DND-41 (cell line): ENCODE data around the gene TBC1D2B.

Experiments
- ATAC-seq: fragments of 200-7000 bp; cut with Tn5 transposase; 3 replicates; pipeline ENCODE4 v1.9.1; 2021; ENCODE audit warnings: low read depth; ENCODE audit not compliant: insufficient read depth
- DNase-seq: peaks from one replicate; pipeline ENCODE4 v3.0.0-alpha.2; 2020
- H2AFZ ChIP-seq: 2 replicates; pipeline ENCODE4 v1.6.0; 2012; ENCODE audit warnings: low read depth, low read length
- H3K27ac ChIP-seq: 2 replicates; pipeline ENCODE4 v1.5.1; 2012; ENCODE audit warnings: low read length, inconsistent platforms
- H3K27me3 ChIP-seq: fragments of 200-600 bp; sonication (generic); 2 replicates; pipeline ENCODE4 v1.6.0; 2012; ENCODE audit warnings: low read length, mild to moderate bottlenecking, inconsistent platforms; ENCODE audit not compliant: insufficient read depth, poor library complexity
- H3K36me3 ChIP-seq: 2 replicates; pipeline ENCODE4 v1.5.1; 2012; ENCODE audit warnings: low read length, inconsistent platforms; ENCODE audit not compliant: insufficient read depth
- H3K4me1 ChIP-seq: 2 replicates; pipeline ENCODE4 v1.5.1; 2012; ENCODE audit warnings: mild to moderate bottlenecking, low read length; ENCODE audit not compliant: insufficient read depth
- H3K4me2 ChIP-seq: 2 replicates; pipeline ENCODE4 v1.6.0; 2012; ENCODE audit warnings: mild to moderate bottlenecking, moderate library complexity, low read length, inconsistent platforms; ENCODE audit not compliant: insufficient read depth
- H3K4me3 ChIP-seq, 2 experiments: fragments of 200-600 bp in 1 of 2; shearing (Covaris generic) in 1 of 2; 2 replicates each; pipeline ENCODE4 v1.5.1; 2012 to 2016; ENCODE audit warnings: inconsistent platforms in 2 of 2, low read length in 2 of 2, mild to moderate bottlenecking in 2 of 2, low read depth in 1 of 2, moderate library complexity in 1 of 2
- H3K79me2 ChIP-seq: 2 replicates; pipeline ENCODE4 v1.6.0; 2012; ENCODE audit warnings: low read length, inconsistent platforms; ENCODE audit not compliant: insufficient read depth
- H3K9ac ChIP-seq: 2 replicates; pipeline ENCODE4 v1.6.0; 2012; ENCODE audit warnings: low read depth, mild to moderate bottlenecking, inconsistent platforms, low read length, moderate library complexity
- H3K9me3 ChIP-seq: 2 replicates; pipeline ENCODE4 v1.5.1; 2012; ENCODE audit warnings: low read length, moderate library complexity, mild to moderate bottlenecking, inconsistent platforms; ENCODE audit not compliant: insufficient read depth, severe bottlenecking
- H4K20me1 ChIP-seq: 2 replicates; pipeline ENCODE4 v1.6.0; 2012; ENCODE audit warnings: low read length; ENCODE audit not compliant: insufficient read depth
- EZH2 ChIP-seq: IDR thresholded peaks from 3 replicates; pipeline ENCODE4 v1.6.1; 2012; ENCODE audit warnings: borderline replicate concordance, low read depth, mild to moderate bottlenecking, moderate library complexity, low read length, inconsistent platforms; ENCODE audit not compliant: severe bottlenecking
- TF ChIP-seq, protein P1 (sequence below): IDR thresholded peaks from 2 replicates; pipeline ENCODE4 v1.5.1; 2012; ENCODE audit warnings: borderline replicate concordance, low read length, moderate library complexity, mild to moderate bottlenecking; ENCODE audit not compliant: poor library complexity, severe bottlenecking; ENCODE audit errors: extremely low read depth

Gene TBC1D2B

GRCh38 chr15:78040653-78041244, 36.8 kb downstream of the TBC1D2B start:
- Histone ChIP-seq H3K79me2 (peaks cover 19% of the 10 kb centered on the region; the same call in 1 of the 2 replicates), H3K9ac (no peak overlapping the region), H3K4me2 (no peak overlapping the region), H3K36me3 (peaks cover 53% of the 10 kb centered on the region), H2AFZ (no peak overlapping the region), H3K9me3 (no peaks in the 10 kb centered on the region), H4K20me1 (peaks cover 3% of the 10 kb centered on the region), H3K27me3 (no peaks in the 10 kb centered on the region), H3K27ac (no peak overlapping the region), H3K4me3 (no peak overlapping the region), H3K4me1 (peaks cover 16% of the 10 kb centered on the region)
- TF ChIP-seq, protein P1, sequence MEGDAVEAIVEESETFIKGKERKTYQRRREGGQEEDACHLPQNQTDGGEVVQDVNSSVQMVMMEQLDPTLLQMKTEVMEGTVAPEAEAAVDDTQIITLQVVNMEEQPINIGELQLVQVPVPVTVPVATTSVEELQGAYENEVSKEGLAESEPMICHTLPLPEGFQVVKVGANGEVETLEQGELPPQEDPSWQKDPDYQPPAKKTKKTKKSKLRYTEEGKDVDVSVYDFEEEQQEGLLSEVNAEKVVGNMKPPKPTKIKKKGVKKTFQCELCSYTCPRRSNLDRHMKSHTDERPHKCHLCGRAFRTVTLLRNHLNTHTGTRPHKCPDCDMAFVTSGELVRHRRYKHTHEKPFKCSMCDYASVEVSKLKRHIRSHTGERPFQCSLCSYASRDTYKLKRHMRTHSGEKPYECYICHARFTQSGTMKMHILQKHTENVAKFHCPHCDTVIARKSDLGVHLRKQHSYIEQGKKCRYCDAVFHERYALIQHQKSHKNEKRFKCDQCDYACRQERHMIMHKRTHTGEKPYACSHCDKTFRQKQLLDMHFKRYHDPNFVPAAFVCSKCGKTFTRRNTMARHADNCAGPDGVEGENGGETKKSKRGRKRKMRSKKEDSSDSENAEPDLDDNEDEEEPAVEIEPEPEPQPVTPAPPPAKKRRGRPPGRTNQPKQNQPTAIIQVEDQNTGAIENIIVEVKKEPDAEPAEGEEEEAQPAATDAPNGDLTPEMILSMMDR = no peak
- TF ChIP-seq EZH2 = no peak
- ATAC-seq (no peak), DNase-seq (no peak)

DNA sequence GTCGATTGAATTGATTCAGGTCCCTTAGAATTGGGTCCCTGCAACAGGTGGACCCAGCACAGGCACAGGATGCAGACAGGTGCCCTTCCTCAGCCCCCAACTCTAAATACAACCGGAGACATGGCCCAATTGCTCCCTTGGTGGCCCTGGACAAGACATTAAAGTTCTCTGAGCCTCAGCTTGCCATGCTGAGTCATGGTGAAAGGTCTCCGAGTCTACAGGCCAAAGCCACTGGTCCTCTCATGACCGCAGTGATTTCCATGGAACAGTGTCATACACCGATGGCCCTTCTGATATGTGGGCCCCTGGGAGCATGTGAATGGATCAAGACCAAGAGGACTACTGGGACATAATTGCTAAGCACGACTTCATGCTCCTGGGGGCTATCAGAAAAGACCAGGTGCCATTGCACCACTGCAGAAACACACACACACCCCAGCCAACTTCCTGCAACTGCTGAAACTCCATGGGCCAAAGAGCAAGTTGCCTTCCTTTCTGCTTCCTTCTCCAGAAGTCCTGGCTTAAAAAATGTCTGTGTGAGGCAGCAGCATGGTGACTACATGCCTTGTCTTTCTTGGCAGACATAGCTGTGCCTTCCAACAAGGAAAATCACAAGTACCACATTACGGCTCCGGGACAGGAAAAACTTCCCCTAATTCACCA, 38.8 kb downstream of the TBC1D2B start:
- Histone ChIP-seq H3K9ac (no peak overlapping the region), H3K27me3 (no peaks in the 10 kb centered on the region), H3K4me2 (no peak overlapping the region), H3K27ac (peak overlapping the region; percentile 44; the same call in 1 of the 2 replicates), H3K4me1 (peaks cover 36% of the 10 kb centered on the region), H3K4me3 (no peak overlapping the region), H3K9me3 (no peaks in the 10 kb centered on the region), H2AFZ (no peak overlapping the region), H4K20me1 (peaks cover 9% of the 10 kb centered on the region), H3K79me2 (peaks cover 19% of the 10 kb centered on the region; the same call in 1 of the 2 replicates), H3K36me3 (peaks cover 44% of the 10 kb centered on the region)
- no peak for DNase-seq
- TF ChIP-seq, protein P1 = no peak
- no peak for TF ChIP-seq EZH2
- ATAC-seq = no peak

GRCh38 chr15:78037779-78038305, 39.7 kb downstream of the TBC1D2B start:
- H2AFZ ChIP-seq = no peak overlapping the region
- H3K9ac ChIP-seq = no peak overlapping the region
- no peak for TF ChIP-seq EZH2
- TF ChIP-seq, protein P1 = no peak
- peaks cover 9% of the 10 kb centered on the region for H4K20me1 ChIP-seq
- DNase-seq (no peak), ATAC-seq (no peak)
- H3K36me3 ChIP-seq = peaks cover 40% of the 10 kb centered on the region
- no peaks in the 10 kb centered on the region for H3K9me3 ChIP-seq
- peaks cover 39% of the 10 kb centered on the region for H3K4me1 ChIP-seq
- no peaks in the 10 kb centered on the region for H3K27me3 ChIP-seq
- H3K4me3 ChIP-seq = no peak overlapping the region
- no peak overlapping the region for H3K4me2 ChIP-seq
- H3K27ac ChIP-seq = peak overlapping the region; percentile 52; the same call in 1 of the 2 replicates
- peaks cover 19% of the 10 kb centered on the region; the same call in 1 of the 2 replicates for H3K79me2 ChIP-seq
